Stimulated activated CD8-positive, alpha-beta memory T cell treated with anti-CD3 and anti-CD28 coated beads, Interleukin-7, amount 100 ng/mL, for 48 hours (primary cell): Measurements from ENCODE around the gene HTR3E.

Experiments
- DNase-seq, 2 donors: peaks; one replicate each; pipeline ENCODE4 v3.0.0-alpha.2; 2020; ENCODE audit warnings: low read depth in 1 of 2; ENCODE audit errors: extremely low read depth in 1 of 2

The HTR3E gene

DNA sequence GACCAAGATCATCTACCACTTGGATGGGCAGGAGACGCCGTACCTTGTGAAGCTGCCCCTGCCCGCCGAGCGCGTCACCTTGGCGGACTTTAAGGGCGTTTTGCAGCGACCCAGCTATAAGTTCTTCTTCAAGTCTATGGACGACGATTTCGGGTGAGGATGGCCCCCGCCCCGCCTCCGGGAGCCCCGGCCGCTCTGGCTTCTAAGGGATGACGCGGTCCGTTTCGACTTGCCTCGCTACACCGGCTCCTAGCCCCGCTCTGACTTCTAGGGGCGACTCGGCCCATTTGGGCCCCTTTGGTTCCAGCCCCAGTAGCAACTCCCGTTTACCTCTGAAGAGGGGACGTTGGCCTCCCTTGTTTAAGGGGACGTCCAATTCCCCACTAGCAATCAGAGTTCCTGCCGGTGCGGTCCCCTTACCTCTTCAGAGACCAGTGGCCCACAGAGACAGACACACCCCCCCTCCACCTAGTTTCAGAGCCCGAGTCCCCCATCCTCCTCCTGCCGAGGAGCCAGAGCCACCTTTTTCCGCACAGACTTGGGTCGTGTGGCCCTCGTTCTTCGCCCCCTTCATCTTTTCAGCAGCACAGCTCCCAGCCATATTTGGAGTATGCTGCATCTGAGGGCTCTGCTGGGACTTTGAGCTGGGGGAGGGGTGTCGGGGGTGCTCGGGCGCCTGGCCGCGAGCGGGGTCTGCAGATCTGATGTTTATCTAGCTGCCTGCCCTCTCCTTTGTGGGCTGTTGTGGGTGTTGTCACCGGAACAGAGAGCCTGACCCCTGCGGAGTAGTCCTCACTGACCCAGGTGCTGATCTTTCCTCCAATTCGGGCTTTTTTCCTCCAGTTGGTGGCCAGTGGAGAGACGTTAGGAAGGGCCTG, 59.0 kb downstream of the HTR3E start:
- no peak for DNase-seq

DNA sequence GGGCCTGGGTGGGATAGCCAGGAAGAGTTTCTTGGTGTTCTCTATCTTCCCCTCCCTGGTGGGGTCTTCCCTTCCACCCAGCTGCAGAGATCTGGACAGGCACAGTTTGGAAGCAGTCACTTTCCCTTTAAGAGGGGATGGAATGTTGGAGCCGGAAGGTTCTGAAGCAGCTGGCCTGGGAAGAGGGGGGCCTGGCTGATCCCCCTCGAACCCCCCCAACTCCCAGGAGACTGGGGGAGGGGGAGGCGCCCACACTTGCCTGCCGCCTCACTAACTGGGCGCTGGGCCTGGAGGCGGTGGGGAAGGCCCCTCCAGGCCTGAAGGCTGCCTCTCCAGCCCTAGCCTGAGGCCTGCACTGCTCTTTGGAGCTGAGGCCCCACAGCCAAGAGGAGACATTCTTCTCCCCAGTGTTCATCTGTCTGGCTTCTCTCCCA, 59.7 kb downstream of the HTR3E start:
- no peak for DNase-seq
